Panc1 (cell line): Measurements from ENCODE around the gene ZNF883. TPM values are rescaled to one million over a fixed set of nuclear protein-coding genes. Genes with fewer than 3 reads are reported as not detected.

ENCODE experiments used
- ATAC-seq: fragments of 200-7000 bp; cut with Tn5 transposase; 2 replicates; pipeline ENCODE4 v1.9.1; 2020; ENCODE audit warnings: mild to moderate bottlenecking, moderate library complexity
- BruUV-seq: library from RNA; stranded (reverse); fragments of 400-500 nt; replicated peaks from 2 replicates; lab custom pipeline; 2021; lab: Mats Ljungman, UMichigan
- CTCF ChIA-PET: fragments of 300-600 bp; sonication (Branson Sonifier 250); formaldehyde crosslinking; loops from one replicate; lab custom pipeline; 2022; ENCODE audit warnings: antibody characterized with exemption; lab: Charles Lee
- POLR2A ChIA-PET: fragments of 300-600 bp; sonication (Branson Sonifier 250); formaldehyde crosslinking; loops from one replicate; lab custom pipeline; 2022; ENCODE audit warnings: antibody characterized with exemption; lab: Charles Lee
- DNase-seq: peaks from one replicate; pipeline ENCODE4 v3.0.0-alpha.2; 2010; ENCODE audit warnings: low read depth, low spot score
- H3K27ac ChIP-seq: 2 replicates; pipeline ENCODE4 v1.5.1; 2011; ENCODE audit warnings: mild to moderate bottlenecking, low read length, inconsistent platforms
- H3K27me3 ChIP-seq: fragments of 200-500 bp; sonication (Bioruptor generic); 2 replicates; pipeline ENCODE4 v1.6.0; 2014; ENCODE audit warnings: low read length, inconsistent platforms; ENCODE audit not compliant: control insufficient read depth, insufficient read depth
- H3K36me3 ChIP-seq: fragments of 200-500 bp; sonication (Bioruptor generic); 2 replicates; pipeline ENCODE4 v1.5.1; 2014; ENCODE audit warnings: inconsistent platforms, mild to moderate bottlenecking, low read length, moderate library complexity; ENCODE audit not compliant: control insufficient read depth, insufficient read depth
- H3K4me1 ChIP-seq: 2 replicates; pipeline ENCODE4 v1.5.1; 2011; ENCODE audit warnings: inconsistent platforms, mild to moderate bottlenecking, low read length, moderate library complexity; ENCODE audit not compliant: control insufficient read depth, insufficient read depth
- H3K4me3 ChIP-seq, 2 experiments: 2 replicates each; pipeline ENCODE4 v1.5.1; 2011 to 2012; ENCODE audit warnings: low read depth in 2 of 2, low read length in 2 of 2, mild to moderate bottlenecking in 2 of 2, inconsistent platforms in 1 of 2, moderate library complexity in 1 of 2
- H3K9me3 ChIP-seq: fragments of 200-500 bp; sonication (Bioruptor generic); 2 replicates; pipeline ENCODE4 v1.5.1; 2014; ENCODE audit warnings: low read depth, mild to moderate bottlenecking, inconsistent platforms, low read length, moderate library complexity; ENCODE audit not compliant: control insufficient read depth, insufficient read depth
- CTCF ChIP-seq: fragments of 450-650 bp; IDR thresholded peaks from 2 replicates; pipeline ENCODE4 v1.5.1; 2017; ENCODE audit warnings: mild to moderate bottlenecking
- POLR2AphosphoS5 ChIP-seq: IDR thresholded peaks from 2 replicates; pipeline ENCODE4 v1.6.1; 2012; ENCODE audit warnings: mild to moderate bottlenecking, low read depth, low read length, moderate library complexity
- REST ChIP-seq, 2 experiments: IDR thresholded peaks; 2 replicates each; pipeline ENCODE4 v1.6.1; 2011 to 2012; ENCODE audit warnings: low read depth in 2 of 2, control low read depth in 1 of 2, low read length in 1 of 2, mild to moderate bottlenecking in 1 of 2, moderate library complexity in 1 of 2; ENCODE audit not compliant: insufficient read depth in 1 of 2
- SIN3A ChIP-seq: IDR thresholded peaks from 2 replicates; pipeline ENCODE4 v1.6.1; 2012; ENCODE audit warnings: low read depth, mild to moderate bottlenecking, low read length, moderate library complexity, borderline replicate concordance; ENCODE audit not compliant: insufficient read depth
- TCF7L2 ChIP-seq: IDR thresholded peaks from 2 replicates; pipeline ENCODE4 v1.6.1; 2011; ENCODE audit warnings: mild to moderate bottlenecking, low read depth, low read length, inconsistent platforms
- in situ Hi-C: cut with HindIII; loops from 2 replicates; pipeline ENCODE4 v1.10.0; 2016; ENCODE audit warnings: low sequenced_read_pairs, low pct_unique_long_range_greater_than_20kb
- intact Hi-C: fragments of 100-400 bp; cut with micrococcal nuclease; formaldehyde crosslinking; loops from one replicate; pipeline ENCODE4 v1.10.0; 2022; ENCODE audit not compliant: unreplicated experiment
- total RNA-seq: library from RNA; stranded (reverse); gene quantifications from one replicate; pipeline ENCODE4 v1.2.1, GENCODE V29; 2021; ENCODE audit not compliant: unreplicated experiment

ZNF883 gene
- total RNA-seq, 1 experiment from 2014 or later = not detected

DNA sequence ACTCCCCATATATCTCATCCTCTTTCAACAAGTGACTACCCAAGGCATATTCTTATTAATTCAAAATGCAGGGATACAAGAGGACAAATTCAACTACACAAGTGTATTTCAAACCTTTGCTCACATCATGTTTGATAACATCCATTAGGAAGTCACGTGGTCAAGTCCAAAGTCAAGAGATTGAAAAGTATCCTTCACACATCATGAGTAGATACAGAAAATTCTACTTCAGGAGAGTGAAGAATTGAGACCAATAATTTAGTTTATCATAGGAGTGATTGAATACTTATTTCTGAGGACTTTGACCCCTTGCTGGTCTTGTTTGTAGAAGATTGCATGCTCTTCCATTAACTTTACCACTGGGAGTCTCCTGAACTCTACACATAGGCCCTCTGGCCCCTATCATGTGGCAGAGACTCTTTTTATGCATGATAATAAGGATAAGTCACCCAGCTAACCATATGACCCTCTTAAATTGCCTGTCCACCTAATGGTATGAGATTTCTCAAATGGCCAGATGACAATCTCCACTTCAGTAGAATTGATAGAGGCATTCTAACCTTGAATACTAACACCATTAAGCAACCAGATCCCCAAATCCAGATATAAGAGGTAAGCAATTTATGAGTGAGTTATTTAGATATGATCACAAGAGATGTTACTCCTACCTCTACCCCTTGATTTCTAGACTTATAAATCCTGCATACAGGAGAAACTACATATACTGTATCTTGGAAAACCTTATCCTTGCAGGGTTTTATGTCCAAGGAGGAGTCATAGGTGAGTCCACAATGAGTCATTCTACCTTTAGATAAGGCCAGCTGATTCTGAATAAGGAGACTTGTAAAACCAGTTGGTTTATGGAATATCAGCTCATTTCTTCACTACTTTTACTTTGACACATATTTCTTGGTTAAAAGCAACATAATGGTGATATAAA, 94.7 kb downstream of the ZNF883 start:
- no TSS peak for BruUV-seq
- ChIA-PET CTCF (no interaction called here), POLR2A (no interaction called here)
- Histone ChIP-seq H3K27me3 (no peaks in the 10 kb centered on the region; the same call in 1 of the 2 replicates), H3K36me3 (no peaks in the 10 kb centered on the region), H3K9me3 (no peaks in the 10 kb centered on the region), H3K4me1 (no peaks in the 10 kb centered on the region), H3K27ac (no peak overlapping the region), H3K4me3 (no peak overlapping the region)
- ATAC-seq (no peak), DNase-seq (no peak)
- in situ Hi-C loops = no loop called here
- intact Hi-C loops = no loop called here
- TF ChIP-seq POLR2AphosphoS5 = no peak
- no peak for TF ChIP-seq CTCF
- TF ChIP-seq TCF7L2 = no peak
- no peak for TF ChIP-seq REST (IDR thresholded peaks at IDR 0.05; ENCODE audit: insufficient read depth in 1 of 2, low read depth in 2 of 2, low read length in 1 of 2)
- TF ChIP-seq SIN3A = no peak

DNA sequence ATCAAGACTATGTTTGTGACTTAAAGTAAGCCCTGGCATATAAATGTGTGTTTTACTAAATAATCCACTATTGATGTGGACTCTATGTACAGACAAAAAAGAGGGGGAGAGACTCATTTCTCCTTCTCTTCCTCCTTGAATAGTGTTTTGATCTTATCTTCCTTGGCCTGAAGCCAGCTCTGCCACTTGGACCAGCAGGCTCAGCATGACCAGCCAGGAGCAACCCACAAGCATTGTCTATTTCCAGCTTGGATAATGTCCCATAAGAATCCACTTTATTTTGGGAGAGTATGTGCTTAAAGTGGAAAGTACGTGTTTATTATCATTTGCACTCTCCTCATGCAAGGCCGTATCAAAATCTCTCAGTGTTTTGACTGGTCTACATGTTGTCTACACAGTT, 97.5 kb downstream of the ZNF883 start:
- in situ Hi-C loops = no loop called here
- Histone ChIP-seq H3K36me3 (no peaks in the 10 kb centered on the region), H3K27me3 (no peaks in the 10 kb centered on the region; the same call in 1 of the 2 replicates), H3K27ac (no peak overlapping the region), H3K4me1 (no peaks in the 10 kb centered on the region), H3K9me3 (no peaks in the 10 kb centered on the region), H3K4me3 (no peak overlapping the region)
- ATAC-seq = no peak
- ChIA-PET CTCF (no interaction called here), POLR2A (no interaction called here)
- DNase-seq = no peak
- no TSS peak for BruUV-seq
- intact Hi-C loops = no loop called here
- TF ChIP-seq TCF7L2 (no peak), CTCF (no peak), POLR2AphosphoS5 (no peak), SIN3A (no peak), REST (IDR thresholded peaks at IDR 0.05; ENCODE audit: insufficient read depth in 1 of 2, low read depth in 2 of 2, low read length in 1 of 2) (no peak)
